Smooth muscle cell of bladder (primary cell): Measurements from ENCODE around the gene HLA-DQB2. TPM values are rescaled to one million over a fixed set of nuclear protein-coding genes. Genes with fewer than 3 reads are reported as not detected.

ENCODE experiments used
- total RNA-seq: library from RNA; depleted of rRNA; stranded (reverse); fragments of >200 nt; gene quantifications from 2 replicates; pipeline ENCODE4 v1.2.3, GENCODE V29; 2014

HLA-DQB2 gene
- total RNA-seq: not detected in 2 replicates

DNA sequence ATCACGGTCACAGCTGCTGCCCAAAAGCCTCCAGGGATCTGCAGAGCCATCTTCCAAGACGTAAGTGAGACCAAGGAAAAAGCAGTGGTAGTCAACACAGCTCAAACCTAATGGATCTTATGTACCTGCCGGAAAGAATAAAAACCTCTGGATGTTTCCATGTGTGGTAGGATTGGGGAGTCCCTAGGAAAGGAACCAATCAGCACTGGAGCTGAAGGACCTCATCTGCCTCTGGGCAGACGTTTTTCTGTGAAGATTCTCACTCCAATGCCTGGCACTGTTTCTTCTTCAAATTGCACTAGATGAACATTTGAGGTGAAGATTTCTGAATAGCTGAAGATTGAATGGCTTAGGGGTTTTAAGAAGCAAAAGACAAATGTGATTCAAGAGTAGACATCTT is at the start of gene HLA-DQB2:
Gene HLA-DQB2 (minus strand): TSS at position 112 of the 400 bp plus-strand sequence. CDS start 62 bp downstream, at position 50.

DNA sequence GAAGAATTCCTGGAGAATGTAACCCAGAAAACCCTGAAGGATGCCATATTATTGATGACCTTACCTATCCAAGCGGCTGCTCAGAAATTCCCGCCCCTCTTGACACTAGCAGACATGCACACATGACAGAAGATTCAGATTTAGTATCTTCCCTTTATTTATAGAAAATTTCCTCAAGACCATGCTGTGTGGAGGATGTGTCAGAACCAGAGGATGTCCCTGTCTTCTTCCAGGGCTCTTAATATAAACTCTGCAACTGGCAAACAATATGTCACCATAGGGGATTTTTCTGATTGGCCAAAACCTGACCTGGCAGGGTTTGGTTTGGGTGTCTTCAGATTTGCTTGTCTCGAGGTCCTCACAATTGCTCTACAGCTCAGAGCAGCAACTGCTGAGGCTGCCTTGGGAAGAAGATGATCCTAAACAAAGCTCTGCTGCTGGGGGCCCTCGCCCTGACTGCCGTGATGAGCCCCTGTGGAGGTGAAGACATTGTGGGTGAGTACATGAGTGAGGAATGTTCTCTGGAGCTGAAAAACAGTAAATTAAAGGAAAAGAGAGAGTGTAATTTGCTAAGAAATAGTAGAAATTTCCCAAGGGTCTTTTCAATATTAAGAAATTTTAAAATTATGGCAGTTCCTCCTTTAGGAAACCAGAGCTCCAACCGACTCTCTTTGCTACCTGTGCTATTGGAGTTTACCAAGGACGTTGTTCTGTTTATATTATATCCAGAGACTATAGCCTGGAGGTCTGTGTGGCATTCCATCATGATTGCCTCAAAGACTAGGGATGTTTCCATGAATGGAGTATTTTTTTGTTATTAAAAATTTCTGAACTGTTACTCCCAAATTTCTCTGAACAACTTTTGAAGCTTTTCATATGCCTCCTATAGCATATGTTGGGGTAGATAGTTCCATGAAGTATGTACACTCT is 22.0 kb downstream of the HLA-DQB2 start, which contains the start of gene HLA-DQA2:
Gene HLA-DQA2 (plus strand): TSS at position 361 of the 930 bp plus-strand sequence. CDS start 53 bp downstream, at position 414.

Other genes starting within 250 kb of the HLA-DQB2 start
- gene HLA-DRB5, start 233.2 kb downstream of the HLA-DQB2 start, total RNA-seq: not detected in 2 replicates
- not detected in 2 replicates for gene HLA-DRB1, start 173.7 kb downstream of the HLA-DQB2 start, total RNA-seq
- gene HLA-DQA1, start 126.1 kb downstream of the HLA-DQB2 start, total RNA-seq: not detected in 2 replicates
- gene HLA-DQB1, start 96.9 kb downstream of the HLA-DQB2 start, total RNA-seq: not detected in 2 replicates
- gene HLA-DQA2, start 22.1 kb downstream of the HLA-DQB2 start, total RNA-seq: not detected in 2 replicates
- gene HLA-DOB, start 53.5 kb upstream of the HLA-DQB2 start, total RNA-seq: 0.09 and 0.14 TPM in 2 replicates
- 15.8 and 21.7 TPM in 2 replicates for gene TAP2, start 75.2 kb upstream of the HLA-DQB2 start, total RNA-seq
- 43.6 and 51.9 TPM in 2 replicates for gene PSMB8, start 80.5 kb upstream of the HLA-DQB2 start, total RNA-seq
- 37.1 and 41.5 TPM in 2 replicates for gene TAP1, start 90.2 kb upstream of the HLA-DQB2 start, total RNA-seq
- gene PSMB9, start 90.7 kb upstream of the HLA-DQB2 start, total RNA-seq: 29.2 and 31.1 TPM in 2 replicates
- under 0.01 and 0.71 TPM in 2 replicates for gene HLA-DMB, start 177.5 kb upstream of the HLA-DQB2 start, total RNA-seq
- gene HLA-DMA, start 189.6 kb upstream of the HLA-DQB2 start, total RNA-seq: 1.8 and 2.1 TPM in 2 replicates
- 54.8 and 73.9 TPM in 2 replicates for gene BRD2, start 205.1 kb upstream of the HLA-DQB2 start, total RNA-seq
- gene HLA-DOA, start 246.1 kb upstream of the HLA-DQB2 start, total RNA-seq: under 0.01 TPM in 1 of 2 replicates, not detected in the other